Gastroesophageal sphincter (tissue), 3 donors: Measurements from ENCODE around the gene RAC2.

Experiments used
- CTCF ChIP-seq, 4 experiments: fragments of 200-600 bp in 2 of 4; fragments of 450-650 bp in 2 of 4; sonication (generic) in 1 of 4; IDR thresholded peaks; one replicate each; pipeline ENCODE4 v1.5.1; 2017 to 2019; ENCODE audit warnings: antibody characterized with exemption in 4 of 4, mild to moderate bottlenecking in 2 of 4, moderate library complexity in 2 of 4
- EP300 ChIP-seq: sonication (generic); formaldehyde crosslinking; IDR thresholded peaks from one replicate; pipeline ENCODE4 v1.6.1; 2017; ENCODE audit warnings: antibody characterized with exemption, mild to moderate bottlenecking
- POLR2A ChIP-seq, 2 donors: fragments of 450-650 bp; IDR thresholded peaks; one replicate each; pipeline ENCODE4 v1.6.1; 2017; ENCODE audit warnings: antibody characterized with exemption in 2 of 2, mild to moderate bottlenecking in 2 of 2, moderate library complexity in 1 of 2

GRCh38 chr22:37275134-37275533 lies 31.1 kb upstream of the RAC2 start:
- no peak for TF ChIP-seq CTCF (IDR thresholded peaks at IDR 0.05)
- no peak for TF ChIP-seq POLR2A (IDR thresholded peaks at IDR 0.05)
- no peak for TF ChIP-seq EP300
